DND-41 (cell line): Measurements from ENCODE around the gene COL4A1.

Source experiments
- EZH2 ChIP-seq: IDR thresholded peaks from 3 replicates; pipeline ENCODE4 v1.6.1; 2012; ENCODE audit warnings: borderline replicate concordance, low read depth, mild to moderate bottlenecking, moderate library complexity, low read length, inconsistent platforms; ENCODE audit not compliant: severe bottlenecking
- TF ChIP-seq, protein P1 (sequence below): IDR thresholded peaks from 2 replicates; pipeline ENCODE4 v1.5.1; 2012; ENCODE audit warnings: borderline replicate concordance, low read length, moderate library complexity, mild to moderate bottlenecking; ENCODE audit not compliant: poor library complexity, severe bottlenecking; ENCODE audit errors: extremely low read depth

DNA sequence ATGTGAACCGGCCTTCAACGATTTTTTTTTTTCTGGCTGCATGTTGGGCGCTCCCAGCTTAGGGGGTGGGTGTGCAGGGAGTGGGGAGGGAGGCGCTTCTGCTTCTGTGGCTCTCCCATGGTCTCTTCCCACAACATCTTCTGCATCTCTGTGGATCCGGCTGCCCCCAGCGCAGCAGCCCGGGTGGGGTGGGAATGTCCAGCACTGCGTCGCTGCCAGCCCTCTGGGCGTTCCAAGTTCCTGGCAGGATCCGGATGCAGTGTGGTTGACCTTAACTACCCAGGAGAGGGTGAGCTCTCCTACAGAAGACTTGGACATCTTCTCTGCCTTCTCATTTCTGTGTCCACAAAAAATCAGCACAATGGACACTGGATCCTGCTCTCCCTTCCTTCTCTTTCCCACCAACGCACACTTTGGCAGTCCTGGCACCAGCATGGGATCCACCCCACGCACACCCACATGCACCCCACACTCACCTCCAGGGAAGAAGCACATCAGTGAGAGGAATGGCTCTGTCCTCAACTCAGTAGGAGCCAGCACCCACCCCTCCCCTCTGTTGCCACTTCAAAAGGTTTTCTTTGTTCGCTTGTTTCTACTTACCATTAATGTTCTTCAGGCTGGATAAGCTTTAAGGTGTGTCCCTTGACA, 177.3 kb downstream of the COL4A1 start:
- TF ChIP-seq EZH2 = no peak
- TF ChIP-seq, protein P1, sequence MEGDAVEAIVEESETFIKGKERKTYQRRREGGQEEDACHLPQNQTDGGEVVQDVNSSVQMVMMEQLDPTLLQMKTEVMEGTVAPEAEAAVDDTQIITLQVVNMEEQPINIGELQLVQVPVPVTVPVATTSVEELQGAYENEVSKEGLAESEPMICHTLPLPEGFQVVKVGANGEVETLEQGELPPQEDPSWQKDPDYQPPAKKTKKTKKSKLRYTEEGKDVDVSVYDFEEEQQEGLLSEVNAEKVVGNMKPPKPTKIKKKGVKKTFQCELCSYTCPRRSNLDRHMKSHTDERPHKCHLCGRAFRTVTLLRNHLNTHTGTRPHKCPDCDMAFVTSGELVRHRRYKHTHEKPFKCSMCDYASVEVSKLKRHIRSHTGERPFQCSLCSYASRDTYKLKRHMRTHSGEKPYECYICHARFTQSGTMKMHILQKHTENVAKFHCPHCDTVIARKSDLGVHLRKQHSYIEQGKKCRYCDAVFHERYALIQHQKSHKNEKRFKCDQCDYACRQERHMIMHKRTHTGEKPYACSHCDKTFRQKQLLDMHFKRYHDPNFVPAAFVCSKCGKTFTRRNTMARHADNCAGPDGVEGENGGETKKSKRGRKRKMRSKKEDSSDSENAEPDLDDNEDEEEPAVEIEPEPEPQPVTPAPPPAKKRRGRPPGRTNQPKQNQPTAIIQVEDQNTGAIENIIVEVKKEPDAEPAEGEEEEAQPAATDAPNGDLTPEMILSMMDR = no peak
